Transverse colon (tissue), 4 donors: ENCODE measurements around the gene MEIKIN.

Source experiments
- CTCF ChIP-seq, 5 experiments: fragments of 200-600 bp in 3 of 5; fragments of 450-650 bp in 2 of 5; sonication (generic) in 3 of 5; IDR thresholded peaks; 1 replicate in 2 of 5; 2 replicates in 3 of 5; pipeline ENCODE4 v1.5.1; 2016 to 2017; ENCODE audit warnings: antibody characterized with exemption in 5 of 5, inconsistent platforms in 3 of 5, mild to moderate bottlenecking in 2 of 5, moderate library complexity in 1 of 5
- EP300 ChIP-seq: sonication (generic); formaldehyde crosslinking; IDR thresholded peaks from one replicate; pipeline ENCODE4 v1.6.1; 2017; ENCODE audit warnings: antibody characterized with exemption, low read depth
- POLR2A ChIP-seq: fragments of 450-650 bp; IDR thresholded peaks from one replicate; pipeline ENCODE4 v1.6.1; 2016; ENCODE audit warnings: antibody characterized with exemption, mild to moderate bottlenecking, moderate library complexity
- POLR2AphosphoS5 ChIP-seq, 3 donors: sonication (generic); formaldehyde crosslinking; IDR thresholded peaks; one replicate each; pipeline ENCODE4 v1.6.1; 2016; ENCODE audit warnings: antibody characterized with exemption in 3 of 3

- no peak for TF ChIP-seq CTCF (IDR thresholded peaks at IDR 0.05)
- TF ChIP-seq POLR2AphosphoS5 (IDR thresholded peaks at IDR 0.05), result no peak
- no peak for TF ChIP-seq POLR2A
- no peak for TF ChIP-seq EP300
These were observed 5.2 kb upstream of the MEIKIN start for GRCh38 chr5:131950706-131951105.
